GM18498 (cell line): ENCODE data around the gene SULT2B1.
A peak's percentile ranks its signal among the peaks of the same experiment; 100 is the strongest.

Source experiments
- ATAC-seq: cut with Tn5 transposase; IDR thresholded peaks from one replicate; pipeline ENCODE4 v1.9.1; 2021; ENCODE audit warnings: mild to moderate bottlenecking, moderate library complexity; ENCODE audit not compliant: unreplicated experiment

The SULT2B1 gene

GRCh38 chr19:48633148-48634035 is 81.4 kb downstream of the SULT2B1 start:
- ATAC-seq = no peak

DNA sequence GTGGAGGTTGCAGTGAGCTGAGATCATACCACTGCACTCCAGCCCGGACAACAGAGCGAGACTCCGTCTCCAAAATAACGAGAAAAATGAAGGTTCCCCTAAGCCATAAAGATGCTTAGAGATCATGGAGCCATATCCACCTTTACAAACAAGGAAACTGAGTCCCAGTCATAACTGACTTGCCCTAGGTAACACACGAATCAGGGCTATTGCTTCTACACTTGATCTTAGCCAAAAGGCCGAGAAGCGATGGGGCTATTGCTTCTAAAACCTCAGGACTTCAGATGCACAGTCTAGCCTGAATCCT is 82.0 kb downstream of the SULT2B1 start:
- no peak for ATAC-seq

DNA sequence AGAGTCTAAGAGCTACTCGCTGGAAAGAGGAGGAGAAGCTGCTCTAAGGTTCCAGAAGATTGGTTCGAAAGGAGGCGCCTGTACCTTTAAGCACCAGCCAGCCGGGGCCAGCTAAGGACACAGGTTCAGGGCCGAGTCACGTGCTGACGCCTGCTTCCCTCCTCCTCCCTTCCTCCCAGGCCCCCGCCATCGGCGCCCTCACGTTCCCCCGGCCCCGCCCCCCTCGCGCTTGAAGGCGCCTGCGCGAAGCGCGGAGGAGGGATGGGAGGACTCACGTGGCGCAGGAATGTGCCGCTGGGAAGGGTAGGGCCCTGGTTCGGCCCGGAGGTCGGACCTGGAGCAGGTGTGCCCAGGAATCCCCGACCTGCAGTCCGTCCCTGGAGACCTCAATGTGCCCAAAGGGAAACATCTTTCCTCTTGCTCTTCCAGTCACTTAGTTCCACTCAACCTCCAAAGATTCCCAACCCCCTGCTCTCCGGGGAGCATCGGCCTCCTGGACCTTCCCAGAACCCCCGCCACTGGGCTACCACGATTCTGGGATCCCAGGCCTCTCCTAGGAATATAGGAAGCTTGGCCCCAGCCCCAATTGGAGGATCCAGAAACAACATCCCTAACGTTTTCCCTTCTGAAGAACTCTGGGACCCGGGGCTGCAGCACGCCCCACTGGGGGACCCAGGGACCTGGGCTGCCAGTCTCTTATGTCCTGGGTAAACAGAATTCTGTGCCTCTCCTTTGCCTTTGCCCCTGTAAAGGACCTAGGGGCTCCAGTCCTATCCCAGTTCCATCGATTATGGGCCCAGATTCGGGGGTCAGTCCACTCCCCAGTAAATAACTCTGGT is 82.7 kb downstream of the SULT2B1 start:
- peak; percentile 25 for ATAC-seq

- ATAC-seq = no peak
Observed at GRCh38 chr19:48635263-48635965, 83.4 kb downstream of the SULT2B1 start.

- no peak for ATAC-seq
Observed at GRCh38 chr19:48635966-48636858, 84.2 kb downstream of the SULT2B1 start.

DNA sequence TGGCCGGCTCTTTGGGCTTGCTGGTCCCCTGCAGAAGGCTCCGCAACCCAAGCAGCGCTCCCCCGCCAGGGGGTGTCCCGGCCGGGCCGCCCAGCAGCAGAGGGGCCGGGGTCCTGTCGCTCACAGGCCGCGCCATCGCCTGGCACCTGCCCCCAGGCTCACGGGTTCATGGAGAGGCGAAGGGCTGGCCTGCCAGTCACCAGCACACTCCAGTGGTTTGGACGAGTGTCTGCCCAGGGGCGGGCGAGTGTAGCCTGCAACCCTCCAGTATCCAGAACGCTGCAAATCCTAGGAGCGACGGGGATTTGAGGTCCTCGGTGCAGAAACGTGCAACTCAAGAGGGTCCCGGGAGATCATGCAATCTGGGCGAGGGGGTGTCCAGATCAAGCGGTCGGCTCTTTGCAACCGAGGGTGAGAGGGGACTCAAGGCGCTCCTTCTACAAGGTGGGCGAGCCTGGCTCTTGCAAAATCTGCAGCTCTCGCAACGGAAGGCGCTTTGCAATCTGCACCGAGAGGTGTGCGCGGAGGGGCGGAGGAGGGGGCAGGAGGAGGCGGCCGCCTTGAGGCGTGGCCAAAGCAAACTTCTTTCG is 85.0 kb downstream of the SULT2B1 start, which contains the start of gene DBP:
Gene DBP (minus strand): TSS at position 521 of the 590 bp plus-strand sequence. CDS start 385 bp downstream, at position 136.
- ATAC-seq = peak; percentile 0

GRCh38 chr19:48637449-48637947 is 85.5 kb downstream of the SULT2B1 start:
- peak; percentile 76 for ATAC-seq

DNA sequence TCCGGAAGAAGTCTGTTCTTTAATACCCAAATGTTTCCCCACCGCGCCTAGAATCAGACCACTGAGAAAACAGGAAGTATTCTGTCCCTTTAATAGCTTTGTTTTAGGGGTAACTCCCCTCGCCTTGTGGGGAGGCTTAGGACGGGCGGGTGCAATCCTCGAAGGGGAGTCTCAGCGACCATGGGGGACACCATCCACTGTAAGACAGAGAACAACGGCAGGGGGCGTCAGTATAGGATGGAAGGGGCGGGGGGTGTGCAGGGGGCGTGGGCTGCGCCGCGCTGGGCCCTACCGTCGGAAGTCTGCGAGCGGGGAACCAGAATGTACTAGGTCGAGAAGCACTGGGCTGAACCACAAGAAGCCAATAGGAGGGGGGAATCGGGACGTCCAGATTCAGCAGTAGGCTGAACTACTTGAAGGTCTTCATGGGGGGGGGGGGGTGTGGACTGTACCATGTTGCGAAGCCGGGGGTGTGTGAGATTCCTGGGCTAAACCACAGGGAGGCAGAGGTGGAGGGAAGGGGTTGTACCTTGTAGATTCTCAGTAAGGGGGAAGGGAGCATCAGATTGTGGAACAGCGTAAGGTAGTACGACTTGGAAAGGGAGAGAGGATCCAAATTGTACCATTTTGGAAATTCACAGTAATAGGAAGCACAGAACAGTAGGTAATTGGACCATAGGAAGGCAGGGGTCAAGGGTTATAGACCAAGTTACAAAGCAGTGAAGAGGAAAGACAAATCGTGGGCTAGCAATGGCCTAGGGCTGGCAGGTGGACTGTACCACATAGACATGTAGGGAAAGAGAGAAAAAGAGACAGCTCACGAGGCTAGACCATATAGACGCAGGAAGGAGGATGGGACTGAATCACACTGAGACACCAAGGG is 86.2 kb downstream of the SULT2B1 start:
- peak; percentile 13 for ATAC-seq

- ATAC-seq = no peak
Observed at GRCh38 chr19:48638831-48639381, 86.9 kb downstream of the SULT2B1 start.

- ATAC-seq = no peak
Observed at GRCh38 chr19:48639483-48640375, 87.8 kb downstream of the SULT2B1 start.

DNA sequence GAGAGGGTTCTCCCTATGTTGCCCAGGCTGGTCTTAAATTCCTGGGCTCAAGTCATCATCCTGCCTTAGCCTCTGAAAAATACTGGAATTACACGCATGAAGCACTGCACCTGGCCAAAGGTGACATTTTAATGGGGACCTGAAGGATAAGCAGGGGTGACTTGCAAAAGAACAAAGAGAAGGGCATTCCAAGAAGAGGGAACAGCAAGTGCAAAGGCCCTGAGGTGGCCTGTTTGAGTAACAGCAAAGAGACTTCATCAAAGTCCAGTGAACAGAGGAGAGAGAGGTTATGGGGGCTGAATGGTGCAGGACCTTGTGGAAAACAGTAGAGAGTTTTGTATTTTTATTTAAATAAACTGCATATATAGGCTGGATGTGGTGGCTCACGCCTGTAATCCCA is 89.9 kb downstream of the SULT2B1 start:
- no peak for ATAC-seq

DNA sequence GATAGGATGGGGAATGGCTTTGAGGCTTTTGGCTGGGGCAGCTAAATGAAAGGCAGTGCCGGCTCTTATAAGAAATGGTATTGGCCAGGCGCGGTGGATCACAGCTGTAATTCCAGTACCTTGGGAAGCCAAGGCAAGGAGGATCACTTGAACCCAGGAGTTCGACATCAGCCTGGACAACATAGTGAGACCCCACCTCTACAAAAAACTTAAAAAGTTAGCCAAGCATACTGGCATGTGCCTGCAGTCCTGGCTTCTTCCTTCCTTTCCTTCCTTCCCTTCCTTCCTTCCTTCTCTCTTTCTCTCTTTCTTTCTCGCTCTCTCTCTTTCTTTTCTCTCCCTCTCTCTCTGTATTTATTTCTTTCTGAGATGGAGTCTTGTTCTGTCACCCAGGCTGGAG is 90.9 kb downstream of the SULT2B1 start:
- no peak for ATAC-seq

GRCh38 chr19:48644355-48644754 is 92.4 kb downstream of the SULT2B1 start:
- ATAC-seq = no peak

DNA sequence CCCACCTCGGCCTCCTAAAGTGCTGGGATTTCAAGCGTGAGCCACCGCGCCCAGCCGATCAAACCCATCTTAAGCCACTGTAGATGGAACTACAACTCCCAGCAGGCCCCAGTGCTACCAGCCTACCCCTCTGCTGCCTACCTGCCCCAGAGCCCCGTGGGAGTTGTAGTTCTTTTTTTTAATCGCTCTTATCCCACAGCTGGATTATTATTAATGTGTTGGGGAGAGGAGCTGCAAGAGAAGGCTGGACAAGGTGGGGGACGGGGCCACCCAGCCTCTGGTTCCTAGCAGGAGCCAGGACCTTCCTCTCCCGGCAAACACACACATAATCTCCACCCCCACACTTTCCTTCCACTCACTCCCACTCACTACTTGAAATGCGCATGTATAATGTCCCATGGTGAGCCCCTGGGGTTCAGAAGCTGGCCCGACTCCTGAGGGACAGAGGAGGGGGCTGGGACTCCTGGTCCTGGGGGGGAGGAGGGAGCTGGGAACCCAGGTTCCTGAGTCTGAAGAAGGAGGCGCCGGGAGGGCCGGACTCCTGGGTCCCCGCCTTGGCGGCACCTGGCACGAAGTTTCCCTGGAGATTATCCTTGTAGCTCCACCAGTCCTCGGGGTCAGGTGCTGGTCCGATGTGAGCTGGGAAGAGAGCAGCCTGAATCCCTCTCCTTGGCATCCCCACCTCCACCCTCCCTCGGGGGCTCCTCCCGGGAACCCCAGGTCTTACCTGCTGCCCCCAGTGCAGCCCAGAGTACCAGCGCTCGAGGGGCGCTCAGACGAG is 93.1 kb downstream of the SULT2B1 start:
- ATAC-seq = no peak

DNA sequence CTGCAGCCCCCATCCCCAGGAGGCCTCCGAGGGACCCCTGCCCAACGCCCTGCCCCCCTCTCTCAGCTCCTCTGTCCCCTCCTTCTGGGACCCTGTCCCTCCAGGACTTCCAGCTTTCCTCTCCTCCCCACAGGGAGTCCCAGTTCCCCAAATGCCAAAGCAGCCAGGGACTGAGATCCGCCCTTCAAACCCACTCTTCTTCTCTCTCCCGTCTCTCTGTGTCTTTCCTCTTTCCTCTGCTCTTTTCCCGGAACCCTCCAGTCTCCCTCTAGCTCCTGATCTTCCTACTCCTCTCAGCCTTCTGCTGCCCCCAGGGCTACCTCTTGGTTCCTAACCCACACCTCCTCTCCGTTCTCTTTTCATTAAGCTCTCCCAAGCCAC is 93.6 kb downstream of the SULT2B1 start:
- no peak for ATAC-seq

DNA sequence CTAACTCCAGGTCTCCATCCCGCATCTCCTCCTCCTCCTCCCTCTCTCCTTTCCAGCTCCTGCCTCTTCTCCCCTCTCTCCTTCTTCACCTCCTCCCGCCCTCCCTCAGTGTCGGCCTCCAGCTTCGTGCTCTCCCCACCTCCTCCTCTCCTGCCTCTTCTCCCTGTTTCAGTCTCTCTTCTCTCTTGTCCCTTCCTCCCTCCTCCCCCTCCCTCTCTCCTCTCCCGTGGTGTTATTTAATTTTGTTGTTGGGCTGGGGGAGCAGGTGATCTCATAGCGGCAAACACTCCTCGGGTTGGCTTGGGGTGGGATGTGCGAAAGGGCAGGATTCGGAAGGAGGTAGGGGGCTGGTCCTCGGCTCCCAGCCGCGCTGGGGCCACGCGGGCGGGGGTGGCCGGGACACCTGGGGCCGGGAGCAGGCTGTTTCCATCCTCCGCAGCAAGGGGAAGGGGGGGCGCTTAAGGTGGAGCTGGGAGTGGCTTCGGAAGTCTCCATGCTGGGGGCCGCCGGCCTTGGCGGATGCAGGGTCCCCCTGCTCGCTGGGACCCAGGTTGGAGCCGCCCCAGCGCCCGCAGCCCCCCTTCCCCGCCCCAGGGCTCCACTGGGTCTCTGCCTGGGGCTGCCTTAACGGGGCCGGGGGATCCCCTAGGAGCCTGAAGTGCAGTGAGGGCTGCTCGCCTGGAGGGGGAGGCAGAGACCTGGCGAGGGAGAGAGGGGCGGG is 94.2 kb downstream of the SULT2B1 start, which contains the start of gene CA11:
Gene CA11 (minus strand): TSS at position 187 of the 721 bp plus-strand sequence. CDS start 555 bp downstream, outside the sequence.
- peak; percentile 76 for ATAC-seq
